ENCODE results near the gene AGAP1.

DNA sequence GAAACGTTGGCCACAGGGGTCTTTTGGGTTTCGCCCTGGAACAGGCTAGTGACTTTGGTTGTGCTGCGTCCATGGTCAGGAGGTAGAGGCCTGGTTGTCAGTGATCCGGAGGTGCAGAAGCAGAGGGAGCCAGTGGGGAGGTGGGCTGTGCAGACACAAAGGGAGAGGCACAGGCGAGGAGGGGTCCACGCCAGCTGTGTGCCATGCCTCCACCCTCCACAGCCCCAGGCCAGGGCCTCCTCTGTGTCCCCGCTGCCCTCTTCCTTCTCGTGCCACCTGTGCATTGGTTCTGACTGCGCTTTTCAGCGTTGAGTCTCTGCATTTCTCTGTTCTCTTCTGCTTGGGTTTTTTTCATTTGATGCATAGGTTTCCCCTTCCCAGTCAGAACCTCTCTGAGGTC is 553.3 kb downstream of the AGAP1 start:
- TF ChIP-seq CTCF (IDR thresholded peaks at IDR 0.05) = no peak
- TF ChIP-seq POLR2AphosphoS5 (IDR thresholded peaks at IDR 0.05) = no peak
- TF ChIP-seq POLR2A (IDR thresholded peaks at IDR 0.05) = no peak
